HG02759 (cell line): ENCODE measurements around the gene KCNJ5.
A peak's percentile ranks its signal among the peaks of the same experiment; 100 is the strongest.

Source experiments
- ATAC-seq: cut with Tn5 transposase; IDR thresholded peaks from one replicate; pipeline ENCODE4 v1.9.1; 2021; ENCODE audit warnings: mild to moderate bottlenecking, moderate library complexity; ENCODE audit not compliant: unreplicated experiment

KCNJ5 gene

GRCh38 chr11:128868841-128869671 lies 22.1 kb upstream of the KCNJ5 start:
- ATAC-seq = no peak

- ATAC-seq = no peak
These were observed 20.0 kb upstream of the KCNJ5 start for GRCh38 chr11:128871168-128871610.

- ATAC-seq = no peak
These were observed 19.1 kb upstream of the KCNJ5 start for GRCh38 chr11:128872094-128872493.

GRCh38 chr11:128872594-128872993 lies 18.6 kb upstream of the KCNJ5 start:
- no peak for ATAC-seq

- ATAC-seq = no peak
These were observed 16.7 kb upstream of the KCNJ5 start for GRCh38 chr11:128874427-128874826.

GRCh38 chr11:128876133-128876650 lies 15.0 kb upstream of the KCNJ5 start:
- ATAC-seq = no peak

GRCh38 chr11:128877726-128878125 lies 13.4 kb upstream of the KCNJ5 start:
- no peak for ATAC-seq

GRCh38 chr11:128878455-128878854 lies 12.7 kb upstream of the KCNJ5 start:
- no peak for ATAC-seq

- no peak for ATAC-seq
These were observed 11.3 kb upstream of the KCNJ5 start for GRCh38 chr11:128879817-128880216.

GRCh38 chr11:128881221-128881620 lies 9.9 kb upstream of the KCNJ5 start:
- no peak for ATAC-seq

- ATAC-seq = no peak
These were observed 8.7 kb upstream of the KCNJ5 start for GRCh38 chr11:128882451-128882850.

GRCh38 chr11:128884054-128884453 lies 7.1 kb upstream of the KCNJ5 start:
- no peak for ATAC-seq

- ATAC-seq = peak; percentile 94
These were observed 6.3 kb upstream of the KCNJ5 start for GRCh38 chr11:128884703-128885338.

GRCh38 chr11:128886406-128887124 lies 4.6 kb upstream of the KCNJ5 start:
- ATAC-seq = peak; percentile 38

GRCh38 chr11:128888034-128888985 lies 2.8 kb upstream of the KCNJ5 start:
- ATAC-seq = no peak

- no peak for ATAC-seq
These were observed 1.4 kb upstream of the KCNJ5 start for GRCh38 chr11:128889657-128890213.

- no peak for ATAC-seq
These were observed 977 bp upstream of the KCNJ5 start for GRCh38 chr11:128890216-128890542.

GRCh38 chr11:128891913-128892398 lies 800 bp downstream of the KCNJ5 start:
- no peak for ATAC-seq

- no peak for ATAC-seq
These were observed 1.9 kb downstream of the KCNJ5 start for GRCh38 chr11:128892866-128893565.
